Stimulated activated CD8-positive, alpha-beta memory T cell treated with anti-CD3 and anti-CD28 coated beads, Interleukin-15, amount 100 ng/mL, for 24 hours (primary cell): Measurements from ENCODE around the gene BMAL1.

Source experiments
- DNase-seq: peaks from one replicate; pipeline ENCODE4 v3.0.0-alpha.2; 2020; ENCODE audit warnings: low read depth

The BMAL1 gene

GRCh38 chr11:13291361-13291760 is 13.8 kb downstream of the BMAL1 start:
- DNase-seq: no peak

- DNase-seq: no peak
Observed at GRCh38 chr11:13291800-13292199, 14.2 kb downstream of the BMAL1 start.

- DNase-seq: no peak
Observed at GRCh38 chr11:13292970-13293369, 15.4 kb downstream of the BMAL1 start.

- DNase-seq: no peak
Observed at GRCh38 chr11:13294178-13294577, 16.6 kb downstream of the BMAL1 start.

- no peak for DNase-seq
Observed at GRCh38 chr11:13294771-13295579, 17.4 kb downstream of the BMAL1 start.

- DNase-seq: no peak
Observed at GRCh38 chr11:13297308-13297916, 19.8 kb downstream of the BMAL1 start.

GRCh38 chr11:13297917-13298356 is 20.3 kb downstream of the BMAL1 start:
- DNase-seq: no peak

GRCh38 chr11:13298765-13299164 is 21.2 kb downstream of the BMAL1 start:
- DNase-seq: no peak

- no peak for DNase-seq
Observed at GRCh38 chr11:13301522-13301921, 23.9 kb downstream of the BMAL1 start.

GRCh38 chr11:13302420-13302958 is 24.9 kb downstream of the BMAL1 start:
- no peak for DNase-seq

GRCh38 chr11:13303668-13304649 is 26.4 kb downstream of the BMAL1 start:
- DNase-seq: no peak

- DNase-seq: no peak
Observed at GRCh38 chr11:13304655-13305335, 27.2 kb downstream of the BMAL1 start.

- DNase-seq: no peak
Observed at GRCh38 chr11:13308704-13309103, 31.1 kb downstream of the BMAL1 start.

- no peak for DNase-seq
Observed at GRCh38 chr11:13309156-13309555, 31.6 kb downstream of the BMAL1 start.

- no peak for DNase-seq
Observed at GRCh38 chr11:13310443-13310842, 32.9 kb downstream of the BMAL1 start.

GRCh38 chr11:13311570-13311969 is 34.0 kb downstream of the BMAL1 start:
- DNase-seq: no peak

GRCh38 chr11:13313005-13313819 is 35.6 kb downstream of the BMAL1 start:
- no peak for DNase-seq

- DNase-seq: no peak
Observed at GRCh38 chr11:13314676-13315394, 37.2 kb downstream of the BMAL1 start.

GRCh38 chr11:13315517-13316432 is 38.2 kb downstream of the BMAL1 start:
- no peak for DNase-seq
